GM19035 (cell line): ENCODE data around the gene RBL1.
"Not testable (repeated sequence)": the region's sequence is repeated elsewhere in the genome, so short reads cannot be mapped to it uniquely, and the experiment has no call there.

Experiments used
- ATAC-seq: cut with Tn5 transposase; IDR thresholded peaks from one replicate; pipeline ENCODE4 v1.9.1; 2021; ENCODE audit not compliant: unreplicated experiment

The RBL1 gene

DNA sequence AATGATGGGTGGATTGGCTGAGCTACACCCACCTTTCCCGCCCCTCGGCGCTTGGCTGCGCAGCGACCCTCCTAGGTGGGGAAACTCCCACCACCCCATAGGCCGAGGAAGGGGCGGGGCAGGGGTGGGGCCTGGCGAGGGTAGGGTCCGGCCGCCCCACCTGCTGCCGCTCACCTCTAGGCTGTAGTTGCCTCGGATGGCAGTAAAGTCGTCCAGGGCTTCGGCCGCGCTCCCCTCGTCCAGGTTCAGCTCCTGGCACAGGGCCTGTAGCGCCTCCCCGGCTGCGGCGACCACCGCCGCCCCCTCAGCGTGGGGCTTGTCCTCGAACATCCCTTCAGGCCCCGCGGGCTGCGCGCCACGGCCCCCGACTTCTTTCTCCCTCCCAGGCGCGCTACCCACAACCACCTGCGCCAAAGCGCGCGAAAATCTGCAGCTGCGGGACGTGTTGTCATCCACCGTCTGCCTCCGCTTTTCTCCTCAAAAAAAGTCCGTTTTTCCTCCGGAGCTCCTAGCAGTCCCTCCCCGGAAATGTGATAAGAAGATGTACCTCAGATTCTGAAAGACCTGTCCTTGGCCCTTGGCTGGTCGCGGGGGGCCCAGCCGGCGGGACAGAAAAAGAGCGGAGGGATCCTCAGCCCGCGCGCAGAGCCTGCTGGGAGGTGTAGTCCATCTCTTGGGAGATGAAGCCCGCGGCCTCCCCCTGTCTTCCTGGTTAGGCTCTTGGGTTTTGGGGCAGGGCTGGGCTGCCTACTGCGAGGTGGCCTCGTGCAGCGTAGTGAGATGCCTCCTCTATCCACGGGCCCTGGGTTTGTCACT is at the start of gene RBL1:
Gene RBL1, minus strand, starts transcription at position 399 of the 816 bp plus-strand sequence. Its CDS starts 69 bp downstream, at position 330.
- peak; percentile 70 for ATAC-seq

DNA sequence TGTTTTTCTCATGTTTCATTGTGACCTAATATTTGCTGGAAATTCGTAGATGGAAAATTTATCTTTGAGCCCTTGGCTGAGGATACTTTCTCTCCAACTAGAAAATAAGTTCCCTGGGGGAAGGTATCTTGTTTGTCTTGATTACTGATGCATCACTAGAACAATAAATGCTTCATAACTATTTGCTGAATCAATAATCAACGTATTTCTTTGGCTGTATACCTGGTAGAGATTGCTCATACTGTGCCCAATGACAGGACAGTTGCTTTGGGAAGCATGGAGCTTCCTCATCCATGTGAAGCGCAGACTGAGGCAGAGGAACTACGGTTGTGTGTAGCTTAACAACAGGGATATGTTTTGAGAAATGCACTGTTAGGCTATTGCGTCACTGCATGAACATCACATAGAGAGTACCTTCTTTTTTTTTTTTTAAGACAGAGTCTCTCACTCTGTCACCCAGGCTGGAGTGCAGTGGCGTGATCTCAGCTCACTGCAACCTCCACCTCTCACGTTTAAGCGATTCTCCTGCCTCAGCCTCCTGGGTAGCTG is 49.1 kb upstream of the RBL1 start:
- no peak for ATAC-seq

DNA sequence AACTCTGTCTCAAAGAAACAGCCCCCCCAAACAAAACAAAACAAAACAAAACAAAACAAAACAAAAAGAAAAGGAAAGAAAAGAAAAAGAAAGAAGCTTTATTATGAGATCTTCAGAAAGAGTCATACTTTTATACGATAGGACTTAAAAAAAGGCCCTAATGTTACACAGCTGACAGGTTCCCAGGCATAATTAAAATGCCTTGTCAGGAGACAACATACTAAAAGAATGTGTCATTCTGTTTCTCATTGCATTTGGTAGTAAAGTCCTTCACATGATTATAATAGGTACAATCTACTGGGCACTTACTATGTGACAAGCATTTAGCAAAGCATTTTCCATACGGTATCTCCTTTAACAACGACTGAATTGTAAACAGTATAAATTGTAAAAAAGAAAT is 46.9 kb upstream of the RBL1 start:
- no peak for ATAC-seq

DNA sequence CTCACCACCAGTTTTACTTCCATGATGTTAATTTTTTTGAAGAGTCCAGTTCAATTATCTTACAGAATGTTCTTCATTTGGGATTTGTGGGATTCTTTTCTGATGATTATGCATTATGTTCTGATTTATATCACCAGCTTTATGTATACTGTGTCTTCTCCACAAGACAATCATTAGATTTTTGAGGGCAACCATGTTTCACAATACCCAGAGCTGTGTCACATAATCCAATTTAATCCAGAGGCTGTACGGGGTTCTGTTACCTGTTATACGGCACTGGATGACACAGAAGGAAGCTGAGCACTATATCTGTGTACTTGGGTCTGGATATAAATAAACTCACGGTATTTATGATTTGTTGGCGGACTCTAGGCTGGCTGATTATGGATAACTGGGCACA is 41.8 kb upstream of the RBL1 start:
- ATAC-seq: no peak

DNA sequence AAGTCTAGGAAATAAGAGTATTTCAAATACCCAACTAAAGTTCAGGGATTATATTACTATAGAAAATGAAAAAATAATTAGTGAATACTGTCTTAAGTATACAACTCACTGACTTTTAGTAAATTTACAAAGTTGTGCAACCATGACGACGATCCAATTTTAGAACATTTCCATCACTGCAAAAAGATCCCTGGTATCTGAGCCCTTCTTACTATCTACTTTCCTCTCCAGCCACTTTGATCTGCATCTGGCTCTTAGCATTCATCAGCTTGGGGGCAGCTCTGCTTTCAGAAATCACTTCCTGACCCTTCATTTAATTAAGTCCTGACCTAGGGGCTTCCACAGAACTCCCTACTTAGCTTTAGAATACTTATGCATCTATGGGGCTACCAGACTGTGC is 38.2 kb upstream of the RBL1 start:
- ATAC-seq: no peak

GRCh38 chr20:37131486-37131885 is 35.7 kb upstream of the RBL1 start:
- ATAC-seq: no peak

DNA sequence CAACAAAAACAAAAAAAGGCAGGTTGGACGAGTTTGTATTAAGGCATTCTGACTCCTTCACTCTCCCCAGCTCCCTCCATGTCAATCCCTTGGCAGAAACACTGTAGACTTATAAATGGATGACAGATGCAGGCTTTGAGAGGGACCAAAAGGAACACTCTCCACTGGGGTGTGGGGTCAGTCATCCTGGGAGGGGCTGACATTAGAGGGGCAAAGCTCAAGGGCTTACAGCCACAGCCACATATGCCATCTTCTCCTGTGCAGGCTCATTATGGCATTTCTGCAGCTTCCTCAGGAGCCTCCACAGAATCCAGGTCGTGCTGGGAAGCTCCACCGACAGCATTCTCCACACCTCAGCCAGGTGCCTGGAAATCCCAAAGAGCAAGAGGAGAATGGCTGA is 33.0 kb upstream of the RBL1 start:
- ATAC-seq: no peak

GRCh38 chr20:37126290-37126689 is 30.5 kb upstream of the RBL1 start:
- not testable (repeated sequence) for ATAC-seq

GRCh38 chr20:37123441-37123840 is 27.6 kb upstream of the RBL1 start:
- no peak for ATAC-seq

- no peak for ATAC-seq
Observed at GRCh38 chr20:37120497-37120896, 24.7 kb upstream of the RBL1 start.

GRCh38 chr20:37119356-37120036 is 23.7 kb upstream of the RBL1 start:
- ATAC-seq: no peak

DNA sequence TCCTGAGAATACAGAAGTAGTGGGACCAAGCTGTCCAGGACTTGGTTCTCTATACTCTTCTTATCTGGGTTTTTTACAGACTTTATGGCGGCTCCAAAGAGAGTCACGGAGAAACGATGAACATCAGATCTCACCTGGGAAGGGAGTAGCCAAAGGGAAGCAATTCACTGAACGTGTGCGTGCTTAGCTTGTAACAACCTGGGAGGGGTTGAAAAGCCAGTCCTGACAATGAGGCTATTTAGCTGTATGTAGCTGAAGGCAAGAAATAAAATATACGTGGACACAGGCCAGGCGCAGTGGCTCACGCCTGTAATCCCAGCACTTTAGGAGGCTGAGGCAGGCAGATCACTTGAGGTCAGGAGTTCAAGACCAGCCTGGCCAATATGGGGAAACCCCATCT is 18.2 kb upstream of the RBL1 start:
- ATAC-seq: no peak

GRCh38 chr20:37111926-37112455 is 16.2 kb upstream of the RBL1 start:
- no peak for ATAC-seq

GRCh38 chr20:37108676-37109075 is 12.9 kb upstream of the RBL1 start:
- no peak for ATAC-seq

- no peak for ATAC-seq
Observed at GRCh38 chr20:37102571-37102970, 6.8 kb upstream of the RBL1 start.

- ATAC-seq: no peak
Observed at GRCh38 chr20:37096415-37097041, 731 bp upstream of the RBL1 start.

DNA sequence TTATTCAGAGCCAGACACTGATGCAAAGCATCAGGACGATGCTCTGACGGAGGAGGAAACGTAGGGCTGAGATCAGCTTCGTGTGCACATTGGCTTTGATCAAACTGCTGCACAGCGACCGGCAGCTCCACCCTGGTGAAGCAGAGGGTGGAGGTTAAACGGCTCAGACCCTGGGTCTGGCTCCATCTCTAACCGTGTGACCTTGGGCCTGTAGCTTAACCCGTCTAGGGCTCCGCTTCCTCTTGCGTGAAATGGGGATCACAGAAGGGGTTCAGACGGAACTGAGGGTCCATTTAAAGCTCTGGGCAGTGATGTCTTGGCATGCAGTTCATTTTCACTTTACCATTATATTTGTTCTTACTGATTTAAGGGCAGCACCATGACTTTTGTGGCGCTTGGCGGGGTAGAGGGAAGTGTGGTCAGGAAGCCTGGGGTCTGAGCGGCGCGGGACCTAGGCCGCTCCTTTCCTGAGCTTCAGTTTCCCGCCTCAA is 644 bp downstream of the RBL1 start:
- ATAC-seq: peak; percentile 35

DNA sequence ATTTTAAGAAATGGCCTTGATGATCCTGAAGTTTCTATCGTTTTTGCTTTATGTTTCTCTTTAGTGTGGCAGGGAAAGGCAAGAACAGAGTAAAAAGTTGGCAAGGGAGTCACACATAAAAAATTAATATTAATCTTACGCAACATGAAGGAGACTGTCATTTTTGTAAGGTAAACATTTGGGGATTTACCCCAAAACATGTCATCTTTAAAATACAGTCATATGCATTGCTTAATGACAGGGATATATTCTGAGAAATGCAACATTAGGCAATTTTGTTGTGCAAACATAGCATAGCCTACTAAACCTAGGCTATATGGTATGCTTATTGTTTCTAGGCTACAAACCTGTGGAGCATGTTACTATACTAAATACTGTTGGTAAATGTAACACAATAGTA is 5.4 kb downstream of the RBL1 start:
- no peak for ATAC-seq

DNA sequence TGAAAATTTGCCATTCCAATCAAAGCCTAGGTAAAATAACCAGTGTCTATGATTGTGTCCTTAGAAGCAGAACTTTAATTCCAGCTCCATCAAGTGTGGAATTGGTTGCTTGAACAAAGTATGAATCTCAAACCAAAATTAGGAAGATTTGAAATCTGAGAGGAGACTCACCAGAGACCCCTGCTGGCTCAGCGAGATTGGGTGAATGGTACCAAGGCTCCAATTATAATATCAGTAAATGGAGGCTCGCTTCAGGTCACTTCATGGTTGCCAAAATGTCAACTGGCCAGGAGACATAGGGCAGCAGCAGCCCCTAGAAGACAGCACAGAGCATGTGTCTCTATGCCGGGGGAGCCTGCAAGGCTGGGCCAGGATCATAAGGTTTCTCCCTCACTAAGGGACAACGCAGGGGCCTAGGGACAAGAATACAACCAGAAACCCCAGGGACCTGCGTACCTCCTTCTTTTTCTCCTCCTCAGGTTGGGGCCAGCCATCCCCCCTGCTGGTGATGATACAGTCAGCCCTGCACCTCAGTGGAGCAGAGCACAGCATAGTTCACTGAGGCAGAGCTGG is 14.0 kb downstream of the RBL1 start:
- no peak for ATAC-seq

DNA sequence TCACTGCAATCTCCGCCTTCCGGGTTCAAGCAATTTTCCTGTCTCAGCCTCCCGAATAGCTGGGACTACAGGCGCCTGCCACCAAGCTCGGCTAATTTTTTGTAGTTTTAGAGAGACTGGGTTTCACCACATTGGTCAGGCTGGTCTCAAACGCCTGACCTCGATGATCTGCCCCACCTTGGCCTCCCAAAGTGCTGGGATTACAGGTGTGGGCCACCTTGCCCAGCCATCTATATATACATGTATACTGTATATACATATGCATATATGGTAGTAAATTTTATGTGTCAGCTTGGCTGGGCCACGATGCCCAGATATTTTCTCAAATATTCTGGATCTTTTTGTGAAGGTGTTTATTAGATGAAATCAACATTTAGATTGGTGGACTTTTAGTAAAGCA is 18.8 kb downstream of the RBL1 start:
- ATAC-seq: no peak
